GM21717 (cell line): ENCODE data around the gene CRISP3.

Experiments
- ATAC-seq: cut with Tn5 transposase; IDR thresholded peaks from one replicate; pipeline ENCODE4 v1.9.1; 2021; ENCODE audit warnings: mild to moderate bottlenecking, moderate library complexity; ENCODE audit not compliant: unreplicated experiment

The CRISP3 gene

DNA sequence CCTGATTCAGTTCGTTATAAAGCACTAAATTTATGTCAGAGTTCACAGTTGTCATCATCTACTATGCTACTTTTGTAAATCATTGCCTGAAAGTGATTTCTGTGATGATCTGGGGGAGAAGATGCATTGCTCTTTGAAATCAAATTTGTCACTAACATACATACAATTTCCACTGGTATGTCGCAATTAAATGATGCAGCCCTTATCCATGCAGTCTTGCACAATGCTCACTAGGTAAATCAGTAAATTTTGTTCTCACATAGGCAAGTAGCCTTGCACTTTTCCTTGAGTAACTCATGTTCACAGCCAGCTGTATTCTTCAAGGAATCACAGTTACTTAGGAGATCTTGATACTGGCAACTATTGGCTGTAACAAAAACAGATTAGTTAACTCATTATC, 51.7 kb downstream of the CRISP3 start:
- ATAC-seq = no peak
